ENCODE results near the gene CISH.

The CISH gene

DNA sequence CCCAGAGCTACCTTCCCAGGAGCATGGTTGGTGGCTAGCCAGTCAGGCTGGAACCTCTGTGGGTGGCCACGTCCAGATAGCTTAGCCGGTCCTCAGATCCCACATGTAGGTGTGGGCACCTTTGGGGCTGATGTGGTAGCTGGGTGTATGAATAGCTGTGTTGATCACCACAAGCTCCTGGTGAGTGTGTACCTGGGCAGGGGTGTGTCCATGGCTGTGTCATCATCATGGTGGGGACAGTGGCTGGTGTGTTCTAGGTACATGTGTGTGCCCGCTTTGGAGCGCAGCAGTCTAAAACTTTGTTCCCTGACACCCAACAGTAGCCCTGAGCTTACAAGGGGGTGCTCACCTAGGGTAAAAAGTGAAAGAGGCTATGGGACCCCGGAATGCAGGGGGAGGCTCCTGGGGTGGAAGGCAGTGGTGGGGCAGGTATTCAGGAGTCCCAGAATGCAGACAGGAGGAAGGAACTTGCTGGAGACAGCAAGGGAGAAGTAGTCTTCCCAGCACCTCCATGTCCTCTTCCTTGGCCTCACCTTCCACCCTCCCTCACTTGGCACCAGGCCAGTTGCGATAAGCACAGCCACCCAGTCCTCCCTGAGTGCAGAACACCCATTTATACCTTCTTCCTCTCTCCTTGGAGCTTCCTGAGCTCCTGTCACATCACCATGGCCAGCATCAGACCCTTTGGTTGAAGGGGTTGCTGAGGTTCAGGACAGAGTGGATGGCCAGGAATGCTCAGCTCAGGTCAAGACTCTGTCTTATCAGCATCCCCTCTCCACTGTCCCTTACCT is 1.2 kb downstream of the CISH start:
- Histone ChIP-seq H3K27ac (ENCODE audit: low read depth, low read length) (no peak overlapping the region), H3K27me3 (ENCODE audit: control insufficient read depth, low read length) (peaks cover 76% of the 10 kb centered on the region), H4K20me1 (ENCODE audit: control insufficient read depth, insufficient read depth, low read depth, low read length) (peaks cover 15% of the 10 kb centered on the region), H3K9me3 (ENCODE audit: control insufficient read depth, insufficient read depth, low read length) (no peaks in the 10 kb centered on the region), H3K9me2 (replicated peaks; ENCODE audit: control insufficient read depth, low read length) (no peaks in the 10 kb centered on the region), H3K4me1 (ENCODE audit: control insufficient read depth, low read length) (peaks cover 14% of the 10 kb centered on the region), H3K4me2 (ENCODE audit: low read length) (peak overlapping the region; percentile 98), H3F3A (ENCODE audit: control insufficient read depth, insufficient read depth) (peaks cover 13% of the 10 kb centered on the region), H3K79me2 (ENCODE audit: control insufficient read depth, low read length) (no peaks in the 10 kb centered on the region), H3K36me3 (ENCODE audit: control insufficient read depth, low read length) (no peaks in the 10 kb centered on the region), H3K4me3 (ENCODE audit: low read length) (peak overlapping the region; percentile 77; the same call in 1 of the 2 replicates)
- TF ChIP-seq, protein P1, sequence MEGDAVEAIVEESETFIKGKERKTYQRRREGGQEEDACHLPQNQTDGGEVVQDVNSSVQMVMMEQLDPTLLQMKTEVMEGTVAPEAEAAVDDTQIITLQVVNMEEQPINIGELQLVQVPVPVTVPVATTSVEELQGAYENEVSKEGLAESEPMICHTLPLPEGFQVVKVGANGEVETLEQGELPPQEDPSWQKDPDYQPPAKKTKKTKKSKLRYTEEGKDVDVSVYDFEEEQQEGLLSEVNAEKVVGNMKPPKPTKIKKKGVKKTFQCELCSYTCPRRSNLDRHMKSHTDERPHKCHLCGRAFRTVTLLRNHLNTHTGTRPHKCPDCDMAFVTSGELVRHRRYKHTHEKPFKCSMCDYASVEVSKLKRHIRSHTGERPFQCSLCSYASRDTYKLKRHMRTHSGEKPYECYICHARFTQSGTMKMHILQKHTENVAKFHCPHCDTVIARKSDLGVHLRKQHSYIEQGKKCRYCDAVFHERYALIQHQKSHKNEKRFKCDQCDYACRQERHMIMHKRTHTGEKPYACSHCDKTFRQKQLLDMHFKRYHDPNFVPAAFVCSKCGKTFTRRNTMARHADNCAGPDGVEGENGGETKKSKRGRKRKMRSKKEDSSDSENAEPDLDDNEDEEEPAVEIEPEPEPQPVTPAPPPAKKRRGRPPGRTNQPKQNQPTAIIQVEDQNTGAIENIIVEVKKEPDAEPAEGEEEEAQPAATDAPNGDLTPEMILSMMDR (IDR thresholded peaks at IDR 0.05; ENCODE audit: low read depth, low read length, poor library complexity, severe bottlenecking), result no peak
- no peak for TF ChIP-seq EZH2phosphoT487 (IDR thresholded peaks at IDR 0.05; ENCODE audit: borderline replicate concordance, low read length)

- H3K27ac ChIP-seq (ENCODE audit: low read depth, low read length), result no peak overlapping the region
- H3K9me3 ChIP-seq (ENCODE audit: control insufficient read depth, insufficient read depth, low read length), result no peaks in the 10 kb centered on the region
- peaks cover 13% of the 10 kb centered on the region for H3F3A ChIP-seq (ENCODE audit: control insufficient read depth, insufficient read depth)
- H3K4me2 ChIP-seq (ENCODE audit: low read length), result no peak overlapping the region
- H3K9me2 ChIP-seq (replicated peaks; ENCODE audit: control insufficient read depth, low read length), result no peaks in the 10 kb centered on the region
- H3K27me3 ChIP-seq (ENCODE audit: control insufficient read depth, low read length), result peaks cover 79% of the 10 kb centered on the region
- H3K4me1 ChIP-seq (ENCODE audit: control insufficient read depth, low read length), result peaks cover 14% of the 10 kb centered on the region
- peaks cover 15% of the 10 kb centered on the region for H4K20me1 ChIP-seq (ENCODE audit: control insufficient read depth, insufficient read depth, low read depth, low read length)
- H3K79me2 ChIP-seq (ENCODE audit: control insufficient read depth, low read length), result no peaks in the 10 kb centered on the region
- no peaks in the 10 kb centered on the region for H3K36me3 ChIP-seq (ENCODE audit: control insufficient read depth, low read length)
- no peak overlapping the region for H3K4me3 ChIP-seq (ENCODE audit: low read length)
- TF ChIP-seq, protein P1 (IDR thresholded peaks at IDR 0.05; ENCODE audit: low read depth, low read length, poor library complexity, severe bottlenecking), result no peak
- TF ChIP-seq EZH2phosphoT487 (IDR thresholded peaks at IDR 0.05; ENCODE audit: borderline replicate concordance, low read length), result no peak
These were observed 1.9 kb downstream of the CISH start for GRCh38 chr3:50609763-50610085.

GRCh38 chr3:50609071-50609762 is 2.4 kb downstream of the CISH start:
- Histone ChIP-seq H3K27me3 (ENCODE audit: control insufficient read depth, low read length) (peaks cover 81% of the 10 kb centered on the region), H3K4me1 (ENCODE audit: control insufficient read depth, low read length) (peaks cover 14% of the 10 kb centered on the region), H3K27ac (ENCODE audit: low read depth, low read length) (no peak overlapping the region), H4K20me1 (ENCODE audit: control insufficient read depth, insufficient read depth, low read depth, low read length) (peaks cover 15% of the 10 kb centered on the region), H3F3A (ENCODE audit: control insufficient read depth, insufficient read depth) (peaks cover 13% of the 10 kb centered on the region), H3K4me2 (ENCODE audit: low read length) (no peak overlapping the region), H3K9me3 (ENCODE audit: control insufficient read depth, insufficient read depth, low read length) (no peaks in the 10 kb centered on the region), H3K9me2 (replicated peaks; ENCODE audit: control insufficient read depth, low read length) (no peaks in the 10 kb centered on the region), H3K79me2 (ENCODE audit: control insufficient read depth, low read length) (no peaks in the 10 kb centered on the region), H3K4me3 (ENCODE audit: low read length) (no peak overlapping the region), H3K36me3 (ENCODE audit: control insufficient read depth, low read length) (no peaks in the 10 kb centered on the region)
- TF ChIP-seq EZH2phosphoT487 (IDR thresholded peaks at IDR 0.05; ENCODE audit: borderline replicate concordance, low read length), result no peak
- TF ChIP-seq, protein P1 (IDR thresholded peaks at IDR 0.05; ENCODE audit: low read depth, low read length, poor library complexity, severe bottlenecking), result no peak

Data from DOHH2 (cell line).